SJCRH30 (cell line): ENCODE results near the gene VWA5B2. TPM values are rescaled to one million over a fixed set of nuclear protein-coding genes. Genes with fewer than 3 reads are reported as not detected.
A peak's percentile ranks its signal among the peaks of the same experiment; 100 is the strongest.

Experiments
- DNase-seq, 2 experiments: peaks; one replicate each; pipeline ENCODE4 v3.0.0-alpha.2; 2015 to 2020
- H3K27ac ChIP-seq: fragments of 250-450 bp; sonication (Bioruptor Pico); 2 replicates; pipeline ENCODE4 v1.5.1; 2020; ENCODE audit warnings: mild to moderate bottlenecking, moderate library complexity
- H3K27me3 ChIP-seq: fragments of 250-450 bp; sonication (Bioruptor Pico); 2 replicates; pipeline ENCODE4 v1.5.1; 2020; ENCODE audit warnings: mild to moderate bottlenecking, moderate library complexity
- H3K36me3 ChIP-seq: fragments of 250-450 bp; sonication (Bioruptor Pico); 2 replicates; pipeline ENCODE4 v1.5.1; 2020; ENCODE audit warnings: mild to moderate bottlenecking, moderate library complexity
- H3K4me1 ChIP-seq: fragments of 250-450 bp; sonication (Bioruptor Pico); 2 replicates; pipeline ENCODE4 v1.5.1; 2020; ENCODE audit warnings: mild to moderate bottlenecking, moderate library complexity
- H3K4me3 ChIP-seq: fragments of 250-450 bp; sonication (Bioruptor Pico); 2 replicates; pipeline ENCODE4 v1.5.1; 2020; ENCODE audit warnings: mild to moderate bottlenecking, moderate library complexity
- H3K9me3 ChIP-seq: fragments of 250-450 bp; sonication (Bioruptor Pico); replicated peaks from 2 replicates; pipeline ENCODE4 v1.5.1; 2020; ENCODE audit warnings: mild to moderate bottlenecking, moderate library complexity
- total RNA-seq: library from RNA; depleted of rRNA; stranded (reverse); fragments of >200 nt; shearing (Covaris generic); gene quantifications from 2 replicates; pipeline ENCODE4 v1.2.3, GENCODE V29; 2014

Gene VWA5B2
- total RNA-seq, 1 experiment from 2014 or later: 1.0 TPM

GRCh38 chr3:184233127-184233843 is 3.9 kb downstream of the VWA5B2 start:
- peaks cover 17% of the 10 kb centered on the region for H3K4me1 ChIP-seq
- no peak for DNase-seq
- no peak overlapping the region for H3K27ac ChIP-seq
- H3K27me3 ChIP-seq: 0 out of 2 replicates have a peak, but pooled peaks cover 4% of the 10 kb centered on the region
- H3K9me3 ChIP-seq: no peaks in the 10 kb centered on the region
- H3K36me3 ChIP-seq: no peaks in the 10 kb centered on the region
- no peak overlapping the region for H3K4me3 ChIP-seq

- H3K4me1 ChIP-seq: peaks cover 17% of the 10 kb centered on the region
- no peak overlapping the region for H3K4me3 ChIP-seq
- peak; percentile 60 for DNase-seq
- peak overlapping the region; percentile 31; the same call in 1 of the 2 replicates for H3K27ac ChIP-seq
- no peaks in the 10 kb centered on the region for H3K36me3 ChIP-seq
- H3K9me3 ChIP-seq: no peaks in the 10 kb centered on the region
- no peaks in the 10 kb centered on the region for H3K27me3 ChIP-seq
Observed at GRCh38 chr3:184234224-184234623, 4.8 kb downstream of the VWA5B2 start.

- H3K9me3 ChIP-seq: no peaks in the 10 kb centered on the region
- H3K36me3 ChIP-seq: no peaks in the 10 kb centered on the region
- peak; percentile 74 to 80 for DNase-seq
- H3K4me3 ChIP-seq: no peak overlapping the region
- H3K27me3 ChIP-seq: no peaks in the 10 kb centered on the region
- peaks cover 17% of the 10 kb centered on the region for H3K4me1 ChIP-seq
- H3K27ac ChIP-seq: peak overlapping the region; percentile 31; the same call in 1 of the 2 replicates
Observed at GRCh38 chr3:184234671-184235380, 5.4 kb downstream of the VWA5B2 start.

DNA sequence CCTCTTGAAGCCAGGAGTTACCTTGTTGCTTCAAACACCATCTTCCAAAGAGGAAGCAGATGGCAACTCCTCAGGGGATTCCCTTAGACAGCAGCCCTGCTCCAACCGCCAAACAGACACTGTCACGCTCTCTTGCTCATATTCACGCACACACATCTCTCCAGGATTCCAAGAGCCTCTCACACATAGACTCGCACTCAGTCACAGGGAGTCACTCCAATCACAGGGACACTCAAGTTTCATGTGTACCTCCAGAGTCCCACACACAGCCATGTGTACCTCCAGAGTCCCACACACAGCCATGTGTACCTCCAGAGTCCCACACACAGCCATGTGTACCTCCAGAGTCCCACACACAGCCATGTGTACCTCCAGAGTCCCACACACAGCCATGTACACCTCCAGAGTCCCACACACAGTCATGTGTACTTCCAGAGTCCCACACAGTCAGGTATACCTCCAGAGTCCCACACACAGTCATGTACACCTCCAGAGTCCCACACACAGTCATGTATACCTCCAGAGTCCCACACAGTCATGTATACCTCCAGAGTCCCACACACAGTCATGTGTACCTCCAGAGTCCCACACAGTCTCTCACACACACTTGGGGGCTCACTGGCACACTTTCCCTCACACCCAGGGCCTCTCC is 6.1 kb downstream of the VWA5B2 start:
- peaks cover 17% of the 10 kb centered on the region for H3K4me1 ChIP-seq
- H3K27ac ChIP-seq: no peak overlapping the region
- no peaks in the 10 kb centered on the region for H3K27me3 ChIP-seq
- H3K9me3 ChIP-seq: no peaks in the 10 kb centered on the region
- peak in 1 of 2 experiments; percentile 30 for DNase-seq
- H3K36me3 ChIP-seq: no peaks in the 10 kb centered on the region
- H3K4me3 ChIP-seq: no peak overlapping the region

- no peaks in the 10 kb centered on the region for H3K36me3 ChIP-seq
- peaks cover 17% of the 10 kb centered on the region for H3K4me1 ChIP-seq
- no peak for DNase-seq
- H3K4me3 ChIP-seq: no peak overlapping the region
- H3K9me3 ChIP-seq: no peaks in the 10 kb centered on the region
- no peak overlapping the region for H3K27ac ChIP-seq
- H3K27me3 ChIP-seq: no peaks in the 10 kb centered on the region
Observed at GRCh38 chr3:184236033-184236410, 6.6 kb downstream of the VWA5B2 start.

DNA sequence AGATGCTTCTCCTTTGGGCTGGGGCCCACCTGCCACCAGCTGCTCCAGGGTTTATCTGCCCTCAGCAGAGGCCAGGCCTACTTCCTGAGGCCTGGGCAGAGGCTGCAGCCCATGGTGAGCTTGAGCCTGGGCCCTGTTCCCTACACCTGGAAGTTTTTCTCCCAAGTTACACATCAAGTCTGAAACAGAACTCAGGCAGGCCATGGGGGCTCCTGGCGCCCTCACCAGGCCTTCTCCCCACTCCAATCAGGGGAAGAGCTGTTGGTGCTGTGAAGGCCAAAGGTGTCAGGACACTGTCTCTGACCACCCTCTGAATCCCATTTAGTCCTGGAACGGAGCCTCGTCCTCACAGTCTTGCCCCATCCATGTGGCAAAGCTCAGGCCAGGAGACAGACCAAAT is 7.3 kb downstream of the VWA5B2 start:
- DNase-seq: no peak
- H3K4me3 ChIP-seq: no peak overlapping the region
- peaks cover 17% of the 10 kb centered on the region for H3K4me1 ChIP-seq
- no peaks in the 10 kb centered on the region for H3K9me3 ChIP-seq
- no peaks in the 10 kb centered on the region for H3K27me3 ChIP-seq
- no peak overlapping the region for H3K27ac ChIP-seq
- no peaks in the 10 kb centered on the region for H3K36me3 ChIP-seq

- no peaks in the 10 kb centered on the region for H3K36me3 ChIP-seq
Observed at GRCh38 chr3:184237211-184237610, 7.8 kb downstream of the VWA5B2 start.

DNA sequence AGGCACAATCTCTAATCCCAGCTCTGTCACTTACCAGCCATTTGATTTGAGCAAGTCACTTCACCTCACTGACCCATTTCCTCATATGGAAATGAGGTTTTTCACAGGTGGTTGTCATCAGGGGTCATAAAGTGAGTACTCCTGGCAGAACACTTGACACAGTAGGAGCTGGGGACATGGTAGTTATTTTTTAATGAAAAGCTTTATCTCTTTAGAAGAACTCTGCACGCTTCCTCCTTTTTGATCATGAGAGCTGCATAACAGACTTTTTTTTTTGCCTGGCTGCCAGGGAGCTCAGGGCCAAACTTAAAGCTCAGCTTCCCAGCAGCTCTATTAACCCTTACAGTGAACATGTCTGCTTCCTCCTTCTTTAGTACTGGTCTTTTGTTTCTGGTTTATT is 8.4 kb downstream of the VWA5B2 start:
- DNase-seq: no peak
- Histone ChIP-seq H3K36me3 (no peaks in the 10 kb centered on the region), H3K27ac (no peak overlapping the region), H3K27me3 (no peaks in the 10 kb centered on the region), H3K4me3 (no peak overlapping the region), H3K4me1 (peaks cover 13% of the 10 kb centered on the region), H3K9me3 (no peaks in the 10 kb centered on the region)

More at GRCh38 chr3:184237211-184237610, 7.8 kb downstream of the VWA5B2 start:
- Histone ChIP-seq H3K9me3 (no peaks in the 10 kb centered on the region), H3K27me3 (no peaks in the 10 kb centered on the region), H3K27ac (no peak overlapping the region), H3K4me1 (peaks cover 16% of the 10 kb centered on the region), H3K4me3 (no peak overlapping the region)
- no peak for DNase-seq

- Histone ChIP-seq H3K9me3 (no peaks in the 10 kb centered on the region), H3K4me1 (peaks cover 13% of the 10 kb centered on the region), H3K36me3 (0 out of 2 replicates have a peak, but pooled peaks cover 4% of the 10 kb centered on the region), H3K4me3 (no peak overlapping the region), H3K27me3 (no peaks in the 10 kb centered on the region), H3K27ac (no peak overlapping the region)
- no peak for DNase-seq
Observed at GRCh38 chr3:184238246-184238818, 8.9 kb downstream of the VWA5B2 start.

DNA sequence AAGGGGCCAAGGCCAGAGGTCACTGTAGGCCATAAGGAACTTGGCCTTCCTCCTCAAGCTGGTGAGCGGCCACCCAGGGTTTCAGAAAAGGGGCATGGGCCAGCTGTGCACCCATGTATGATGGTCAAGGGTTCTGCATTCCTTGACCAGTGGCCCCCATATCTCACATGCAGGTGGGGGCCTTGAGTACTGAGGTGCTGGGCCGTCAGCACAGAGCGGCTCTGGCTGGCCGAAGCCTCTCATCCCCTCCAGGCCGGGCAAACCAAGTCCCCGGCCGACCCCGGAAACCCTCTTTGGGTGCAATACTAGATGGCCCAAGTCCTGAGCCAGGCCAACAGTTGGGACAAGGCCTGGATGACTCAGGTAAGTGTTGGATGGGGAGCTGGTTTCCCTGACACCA is 9.8 kb downstream of the VWA5B2 start:
- no peaks in the 10 kb centered on the region for H3K9me3 ChIP-seq
- DNase-seq: no peak

GRCh38 chr3:184239708-184240107 is 10.3 kb downstream of the VWA5B2 start:
- no peak overlapping the region for H3K27ac ChIP-seq
- DNase-seq: no peak
- H3K36me3 ChIP-seq: peaks cover 4% of the 10 kb centered on the region; the same call in 1 of the 2 replicates
- no peak overlapping the region for H3K4me3 ChIP-seq
- no peaks in the 10 kb centered on the region for H3K9me3 ChIP-seq
- H3K4me1 ChIP-seq: peaks cover 3% of the 10 kb centered on the region
- no peaks in the 10 kb centered on the region for H3K27me3 ChIP-seq

More for the DNA sequence above, 9.8 kb downstream of the VWA5B2 start:
- Histone ChIP-seq H3K4me3 (no peak overlapping the region), H3K36me3 (0 out of 2 replicates have a peak, but pooled peaks cover 4% of the 10 kb centered on the region), H3K27ac (no peak overlapping the region), H3K4me1 (peaks cover 7% of the 10 kb centered on the region), H3K27me3 (no peaks in the 10 kb centered on the region)

- no peaks in the 10 kb centered on the region; the same call in 1 of the 2 replicates for H3K4me1 ChIP-seq
- no peaks in the 10 kb centered on the region for H3K9me3 ChIP-seq
- H3K4me3 ChIP-seq: no peak overlapping the region
- H3K36me3 ChIP-seq: peaks cover 4% of the 10 kb centered on the region; the same call in 1 of the 2 replicates
- peak; percentile 38 to 50 for DNase-seq
- no peaks in the 10 kb centered on the region for H3K27me3 ChIP-seq
- H3K27ac ChIP-seq: no peak overlapping the region
Observed at GRCh38 chr3:184240384-184241140, 11.2 kb downstream of the VWA5B2 start.

DNA sequence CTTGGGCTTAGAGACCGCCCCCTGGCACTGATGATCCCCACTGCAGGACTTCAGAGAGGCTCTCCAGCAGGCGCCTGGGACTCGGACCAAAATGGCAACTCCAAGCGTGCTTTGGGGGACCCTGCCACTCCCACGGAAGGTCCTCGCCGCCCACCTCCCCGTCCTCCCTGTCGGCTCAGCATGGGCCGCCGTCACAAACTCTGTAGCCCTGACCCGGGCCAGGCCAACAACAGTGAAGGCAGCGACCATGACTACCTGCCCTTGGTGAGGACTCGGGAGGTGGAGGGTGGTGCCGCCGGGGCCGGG is 11.7 kb downstream of the VWA5B2 start:
- Histone ChIP-seq H3K36me3 (peaks cover 4% of the 10 kb centered on the region; the same call in 1 of the 2 replicates), H3K27ac (no peak overlapping the region), H3K4me3 (no peak overlapping the region), H3K4me1 (no peaks in the 10 kb centered on the region; the same call in 1 of the 2 replicates), H3K27me3 (no peaks in the 10 kb centered on the region), H3K9me3 (no peaks in the 10 kb centered on the region)
- DNase-seq: no peak
